Esophagus (tissue), 2 donors: Measurements from ENCODE around the gene UAP1L1. TPM values are rescaled to one million over a fixed set of nuclear protein-coding genes. Genes with fewer than 3 reads are reported as not detected.
"Not testable (repeated sequence)": the region's sequence is repeated elsewhere in the genome, so short reads cannot be mapped to it uniquely, and the experiment has no call there.

Experiments
- H3K27ac ChIP-seq, 2 donors: one replicate each; pipeline ENCODE4 v1.5.1; 2013; ENCODE audit warnings: low read depth in 2 of 2, mild to moderate bottlenecking in 2 of 2, inconsistent platforms in 1 of 2, low read length in 1 of 2, moderate library complexity in 1 of 2
- H3K27me3 ChIP-seq, 2 donors: one replicate each; pipeline ENCODE4 v1.6.1; 2013; ENCODE audit warnings: low read length in 2 of 2, control low read depth in 1 of 2, mild to moderate bottlenecking in 1 of 2; ENCODE audit not compliant: insufficient read depth in 2 of 2, control insufficient read depth in 1 of 2
- H3K36me3 ChIP-seq, 2 donors: one replicate each; pipeline ENCODE4 v1.6.1; 2013; ENCODE audit warnings: low read length in 1 of 2; ENCODE audit not compliant: control insufficient read depth in 2 of 2, insufficient read depth in 2 of 2
- H3K4me1 ChIP-seq, 2 donors: one replicate each; pipeline ENCODE4 v1.6.1; 2013; ENCODE audit warnings: low read length in 1 of 2; ENCODE audit not compliant: control insufficient read depth in 2 of 2, insufficient read depth in 2 of 2
- H3K4me3 ChIP-seq, 2 donors: one replicate each; pipeline ENCODE4 v1.5.1; 2013; ENCODE audit warnings: low read length in 2 of 2, mild to moderate bottlenecking in 2 of 2, low read depth in 1 of 2, moderate library complexity in 1 of 2
- H3K9me3 ChIP-seq, 2 donors: one replicate each; pipeline ENCODE4 v1.6.1; 2013; ENCODE audit warnings: mild to moderate bottlenecking in 2 of 2, low read depth in 1 of 2, low read length in 1 of 2, moderate library complexity in 1 of 2; ENCODE audit not compliant: control insufficient read depth in 2 of 2, insufficient read depth in 1 of 2
- WGBS, 2 donors: extraction: QIAGEN DNeasy Blood & Tissue Kit; methylation state at CpG; one replicate each; pipeline ENCODE4 v1.1.7; 2013; 5-methylcytosine and 5-hydroxymethylcytosine counted together
- polyA plus RNA-seq, 2 donors: library from polyadenylated mRNA; stranded (reverse); fragments of 200-250 nt; gene quantifications; one replicate each; pipeline ENCODE4 v1.2.3, GENCODE V29; 2013
- donor health status: healthy with polysubstance abuse.
- donor health status: Bipolar disorder and iron deficiency.

The UAP1L1 gene
- polyA plus RNA-seq, 2 donors, result 2.9 to 3.8 TPM

DNA sequence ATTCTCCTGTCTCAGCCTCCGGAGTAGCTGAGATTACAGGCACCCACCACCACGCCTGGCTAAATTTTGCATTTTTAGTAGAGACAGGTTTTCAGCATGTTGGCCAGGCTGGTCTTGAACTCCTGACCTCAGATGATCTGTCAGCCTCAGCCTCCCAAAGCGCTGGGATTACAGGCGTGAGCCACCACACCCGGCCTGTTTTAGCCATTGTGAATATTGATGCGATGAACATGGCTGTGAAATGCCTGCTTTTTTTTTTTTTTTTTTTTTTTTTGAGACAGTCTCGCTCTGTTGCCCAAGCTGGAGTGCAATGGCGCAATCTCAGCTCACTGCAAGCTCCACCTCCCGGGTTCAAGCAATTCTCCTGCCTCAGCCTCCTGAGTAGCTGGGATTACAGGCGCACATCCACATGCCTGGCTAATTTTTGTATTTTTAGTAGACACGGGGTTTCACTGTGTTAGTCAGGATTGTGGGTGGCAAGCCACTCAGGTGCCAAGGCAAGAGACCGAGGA is 40.8 kb downstream of the UAP1L1 start:
- 81 to 87% methylated on average over 11 to 12 of the region's 12 CpGs for whole genome bisulfite sequencing, 2 donors
- not testable (repeated sequence) for H3K27ac ChIP-seq, H3K36me3 ChIP-seq, H3K9me3 ChIP-seq, H3K27me3 ChIP-seq, H3K4me3 ChIP-seq
- H3K4me1 ChIP-seq, result peaks cover 7 to 10% of the 10 kb centered on the region in 2 donors

- WGBS, 2 donors, result 71 to 76% methylated on average over 20 to 24 of the region's 25 CpGs
Measured at GRCh38 chr9:137121927-137122795, 44.8 kb downstream of the UAP1L1 start.

GRCh38 chr9:137122796-137123467 is 45.6 kb downstream of the UAP1L1 start:
- 86 to 92% methylated on average over 16 of the region's 16 CpGs for WGBS, 2 donors
- not testable (repeated sequence) for H3K27ac ChIP-seq, H3K4me1 ChIP-seq, H3K9me3 ChIP-seq, H3K36me3 ChIP-seq, H3K27me3 ChIP-seq, H3K4me3 ChIP-seq

More at GRCh38 chr9:137121927-137122795, 44.8 kb downstream of the UAP1L1 start:
- not testable (repeated sequence) for H3K27ac ChIP-seq, H3K4me1 ChIP-seq, H3K9me3 ChIP-seq, H3K27me3 ChIP-seq, H3K36me3 ChIP-seq, H3K4me3 ChIP-seq

DNA sequence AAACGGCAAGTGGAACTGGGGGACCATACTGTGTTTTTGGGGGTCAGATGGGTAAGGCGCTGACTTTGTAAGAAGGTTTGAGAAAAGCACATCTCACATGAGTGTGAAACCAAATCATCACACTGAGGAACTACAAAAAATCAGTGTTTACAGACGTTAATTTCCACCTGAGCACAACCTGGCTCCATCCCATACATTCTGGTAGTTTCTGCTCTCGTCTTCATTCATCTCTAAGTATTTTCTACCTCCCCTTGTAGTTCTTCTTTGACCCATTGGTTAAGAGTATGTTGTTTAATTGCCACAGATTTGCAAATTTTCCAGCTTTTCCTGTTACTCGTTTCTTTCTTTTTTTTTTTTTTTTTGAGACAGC is 46.1 kb downstream of the UAP1L1 start:
- WGBS, 2 donors, result 73 to 75% methylated on average over 5 of the region's 5 CpGs
- H3K36me3 ChIP-seq, result no peaks in the 10 kb centered on the region
- no peaks in the 10 kb centered on the region for H3K27me3 ChIP-seq
- peaks cover 4 to 12% of the 10 kb centered on the region in 2 donors for H3K4me1 ChIP-seq
- no peak overlapping the region for H3K4me3 ChIP-seq
- no peak overlapping the region for H3K27ac ChIP-seq
- no peaks in the 10 kb centered on the region for H3K9me3 ChIP-seq

DNA sequence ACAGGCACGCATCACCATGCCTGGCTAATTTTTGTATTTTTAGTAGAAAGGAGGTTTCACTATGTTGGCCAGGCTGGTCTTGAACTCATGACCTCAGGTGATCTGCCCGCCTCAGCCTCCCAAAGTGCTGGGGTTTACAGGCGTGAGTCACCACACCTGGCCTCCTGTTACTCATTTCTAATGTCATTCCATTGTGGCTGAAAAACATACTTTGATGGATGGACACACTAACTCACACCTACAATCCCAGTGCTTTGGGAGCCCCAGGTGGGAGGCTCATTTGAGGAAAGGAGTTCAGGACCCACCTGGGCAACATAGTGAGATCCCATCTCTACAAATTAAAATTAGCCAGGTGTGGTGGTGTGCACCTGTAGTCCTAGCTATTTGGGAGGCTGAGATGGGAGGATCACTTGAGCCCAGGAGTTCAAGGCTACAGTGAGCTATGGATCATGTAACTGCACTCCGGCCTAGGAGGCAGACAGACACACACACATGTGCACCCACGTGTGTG is 46.7 kb downstream of the UAP1L1 start:
- not testable (repeated sequence) for H3K27ac ChIP-seq, H3K4me3 ChIP-seq, H3K9me3 ChIP-seq, H3K36me3 ChIP-seq, H3K27me3 ChIP-seq
- H3K4me1 ChIP-seq, result peaks cover 9 to 12% of the 10 kb centered on the region in 2 donors
- 88 to 89% methylated on average over 5 of the region's 5 CpGs for WGBS, 2 donors

- H3K4me1 ChIP-seq, result peaks cover 15 to 18% of the 10 kb centered on the region in 2 donors
- 28 to 49% methylated on average over 3 of the region's 3 CpGs for WGBS, 2 donors
- no peak overlapping the region for H3K4me3 ChIP-seq
Measured at GRCh38 chr9:137126786-137127185, 49.5 kb downstream of the UAP1L1 start.

DNA sequence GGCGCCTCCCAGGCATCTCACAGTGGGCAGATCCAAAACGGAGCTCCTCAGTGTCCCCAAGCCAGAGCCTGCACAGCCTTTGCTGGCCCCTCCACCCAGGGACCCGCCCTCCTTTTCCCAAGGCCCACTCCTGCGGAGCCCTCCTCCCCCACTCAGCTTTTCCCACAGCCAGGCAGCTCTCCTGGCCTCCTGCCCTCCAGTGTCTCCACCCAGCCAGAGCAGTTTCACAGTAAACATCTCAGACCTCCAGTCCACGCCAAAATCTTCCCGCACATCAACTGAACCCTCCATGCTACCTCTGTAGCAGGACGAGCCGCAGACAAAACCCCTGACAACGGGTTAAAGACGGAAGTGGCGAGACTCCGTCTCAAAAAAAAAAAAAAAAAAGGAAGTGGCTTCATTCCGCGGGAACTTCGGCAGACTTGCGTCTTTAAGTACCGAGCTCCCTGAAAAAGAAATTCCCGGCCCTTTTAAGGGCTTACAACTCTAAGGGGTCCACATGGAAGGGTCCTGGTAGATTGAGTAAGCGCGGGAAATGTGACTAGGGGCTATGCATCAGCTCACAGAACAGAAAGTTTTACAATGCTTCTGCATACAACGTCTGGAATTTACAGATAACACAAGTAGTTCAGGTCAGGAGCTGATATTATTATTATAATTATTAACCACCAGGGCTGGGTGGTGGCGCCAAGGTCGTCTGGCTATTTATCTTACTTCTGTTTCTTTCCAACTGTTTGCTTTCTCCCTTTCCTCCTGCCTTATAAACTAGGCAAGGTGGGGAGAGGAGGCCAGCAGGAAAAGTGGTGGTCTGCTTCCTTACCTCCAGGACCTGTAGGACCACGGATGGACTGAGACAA is 50.2 kb downstream of the UAP1L1 start:
- Histone ChIP-seq H3K36me3 (no peaks in the 10 kb centered on the region), H3K4me3 (peak overlapping the region; percentile 6 to 84), H3K27me3 (no peaks in the 10 kb centered on the region), H3K27ac (peak overlapping the region in 1 of 2 donors; percentile 53), H3K9me3 (peaks cover 0 to 5% of the 10 kb centered on the region in 2 donors), H3K4me1 (peaks cover 15 to 18% of the 10 kb centered on the region in 2 donors)
- 25 to 29% methylated on average over 24 of the region's 24 CpGs for WGBS, 2 donors

More at GRCh38 chr9:137126786-137127185, 49.5 kb downstream of the UAP1L1 start:
- Histone ChIP-seq H3K27ac (peak overlapping the region in 1 of 2 donors; percentile 26), H3K36me3 (no peaks in the 10 kb centered on the region), H3K9me3 (peaks cover 0 to 5% of the 10 kb centered on the region in 2 donors), H3K27me3 (no peaks in the 10 kb centered on the region)

DNA sequence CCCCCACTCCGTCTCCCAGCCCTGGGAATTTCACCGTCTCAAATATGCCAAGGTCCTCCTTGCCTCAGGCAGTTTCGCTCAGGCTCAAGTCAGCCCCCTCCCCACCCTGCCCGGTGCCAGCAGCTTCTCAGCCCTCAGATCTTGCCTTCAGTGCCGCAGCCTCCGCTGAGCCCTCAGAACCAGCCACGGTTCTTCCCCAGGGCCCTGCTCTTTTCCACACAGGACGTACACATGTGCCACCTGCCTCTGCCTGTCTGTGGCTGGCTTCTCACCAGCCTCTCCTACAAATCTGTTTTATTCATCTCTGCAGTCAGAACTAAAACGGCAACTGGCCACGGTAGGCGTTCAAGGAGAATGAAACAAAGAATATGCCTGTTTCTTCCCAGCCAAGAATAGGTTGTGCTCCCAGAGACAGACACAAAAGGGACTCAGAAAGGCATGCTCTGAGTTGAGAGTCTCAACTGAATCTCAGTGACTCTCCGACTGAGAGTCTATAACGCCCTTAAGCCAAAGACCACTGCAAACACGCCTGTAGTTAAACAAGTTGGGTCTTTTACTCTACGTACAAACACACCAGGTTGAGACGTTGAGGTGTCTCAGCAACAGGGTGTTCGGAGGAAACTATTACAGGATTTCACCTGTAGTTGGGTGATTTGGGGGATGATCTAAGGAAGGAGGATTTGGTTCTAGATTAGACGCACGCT is 51.0 kb downstream of the UAP1L1 start:
- WGBS, 2 donors, result 41 to 51% methylated on average over 19 of the region's 19 CpGs
- peak overlapping the region; percentile 84 to 95 for H3K4me3 ChIP-seq

More for the DNA sequence above, 51.0 kb downstream of the UAP1L1 start:
- Histone ChIP-seq H3K9me3 (peaks cover 0 to 5% of the 10 kb centered on the region in 2 donors), H3K4me1 (peaks cover 15 to 18% of the 10 kb centered on the region in 2 donors), H3K27ac (peak overlapping the region in 1 of 2 donors; percentile 15), H3K27me3 (no peaks in the 10 kb centered on the region), H3K36me3 (no peaks in the 10 kb centered on the region)
